Stomach (tissue), 4 donors: Measurements from ENCODE around the gene BDH1.

ENCODE experiments used
- POLR2AphosphoS5 ChIP-seq, 3 donors: sonication (generic); formaldehyde crosslinking; IDR thresholded peaks; one replicate each; pipeline ENCODE4 v1.6.1; 2016; ENCODE audit warnings: antibody characterized with exemption in 3 of 3
- TF ChIP-seq, protein P1 (sequence below), 7 experiments: fragments of 450-650 bp in 4 of 7; fragments of 200-600 bp in 3 of 7; sonication (generic) in 3 of 7; IDR thresholded peaks; one replicate each; pipeline ENCODE4 v1.5.1; 2016 to 2019; ENCODE audit warnings: antibody characterized with exemption in 7 of 7, control low read depth in 2 of 7, mild to moderate bottlenecking in 1 of 7

DNA sequence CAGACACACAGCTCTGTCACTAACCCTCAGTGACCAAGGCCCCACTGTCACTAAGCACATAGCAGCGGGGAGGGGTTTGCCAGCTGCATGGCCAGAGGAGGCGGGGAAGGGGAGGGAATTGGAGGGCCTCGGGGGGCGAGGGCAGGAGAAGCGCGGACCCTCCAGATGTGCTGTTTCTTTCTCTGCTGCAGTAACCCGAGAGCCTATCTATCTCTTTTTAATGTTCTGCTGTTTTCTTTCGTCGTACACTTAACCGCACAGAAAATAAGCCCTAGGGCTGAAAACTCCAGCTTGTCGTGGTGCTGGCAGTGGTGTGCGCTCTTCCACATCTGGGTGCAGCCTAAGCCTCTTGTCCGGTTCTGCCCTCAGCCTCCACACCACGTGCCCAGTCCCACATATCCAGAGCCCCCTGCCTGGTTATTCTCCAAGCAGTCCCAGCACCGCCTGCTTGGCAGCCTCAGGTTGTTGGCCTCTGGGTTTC lies 51.1 kb downstream of the BDH1 start:
- TF ChIP-seq, protein P1, sequence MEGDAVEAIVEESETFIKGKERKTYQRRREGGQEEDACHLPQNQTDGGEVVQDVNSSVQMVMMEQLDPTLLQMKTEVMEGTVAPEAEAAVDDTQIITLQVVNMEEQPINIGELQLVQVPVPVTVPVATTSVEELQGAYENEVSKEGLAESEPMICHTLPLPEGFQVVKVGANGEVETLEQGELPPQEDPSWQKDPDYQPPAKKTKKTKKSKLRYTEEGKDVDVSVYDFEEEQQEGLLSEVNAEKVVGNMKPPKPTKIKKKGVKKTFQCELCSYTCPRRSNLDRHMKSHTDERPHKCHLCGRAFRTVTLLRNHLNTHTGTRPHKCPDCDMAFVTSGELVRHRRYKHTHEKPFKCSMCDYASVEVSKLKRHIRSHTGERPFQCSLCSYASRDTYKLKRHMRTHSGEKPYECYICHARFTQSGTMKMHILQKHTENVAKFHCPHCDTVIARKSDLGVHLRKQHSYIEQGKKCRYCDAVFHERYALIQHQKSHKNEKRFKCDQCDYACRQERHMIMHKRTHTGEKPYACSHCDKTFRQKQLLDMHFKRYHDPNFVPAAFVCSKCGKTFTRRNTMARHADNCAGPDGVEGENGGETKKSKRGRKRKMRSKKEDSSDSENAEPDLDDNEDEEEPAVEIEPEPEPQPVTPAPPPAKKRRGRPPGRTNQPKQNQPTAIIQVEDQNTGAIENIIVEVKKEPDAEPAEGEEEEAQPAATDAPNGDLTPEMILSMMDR (IDR thresholded peaks at IDR 0.05), result no peak
- no peak for TF ChIP-seq POLR2AphosphoS5 (IDR thresholded peaks at IDR 0.05)
